ENCODE measurements around the gene DCUN1D1. TPM values are rescaled to one million over a fixed set of nuclear protein-coding genes. Genes with fewer than 3 reads are reported as not detected.

The DCUN1D1 gene
- total RNA-seq, 4 donors from 2014 or later = 31.1 to 41.1 (median 34.0) TPM

DNA sequence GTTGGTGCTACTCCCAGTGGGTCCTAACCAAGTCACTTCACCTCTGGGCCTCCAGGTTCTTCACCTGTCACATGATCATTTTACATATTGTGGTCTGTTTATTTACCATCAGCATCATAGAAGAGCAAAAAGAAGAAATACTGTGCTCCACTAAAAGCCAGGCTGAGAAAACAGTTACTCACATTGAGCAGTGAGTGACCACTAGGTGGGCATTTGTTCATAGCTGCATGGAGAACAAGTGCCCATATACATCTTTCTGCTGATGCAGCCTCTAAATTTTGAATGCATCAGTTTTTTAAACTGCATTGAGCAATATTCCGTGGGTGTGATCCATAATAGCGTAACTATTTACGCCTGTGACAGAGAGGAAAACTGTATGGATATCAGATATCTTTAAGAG is 76.2 kb downstream of the DCUN1D1 start:
- no peak overlapping the region for H3K27ac ChIP-seq (replicated peaks in 1 of 4)
- H3K9me3 ChIP-seq = no peaks in the 10 kb centered on the region
- H3K4me1 ChIP-seq = no peaks in the 10 kb centered on the region
- no peak overlapping the region for H3K4me3 ChIP-seq
- no peak for TF ChIP-seq EP300 (IDR thresholded peaks at IDR 0.05)
- TF ChIP-seq CTCF (IDR thresholded peaks at IDR 0.05) = no peak
- TF ChIP-seq POLR2A (IDR thresholded peaks at IDR 0.05; ENCODE audit: low read depth) = no peak
- no peak for TF ChIP-seq POLR2AphosphoS5 (IDR thresholded peaks at IDR 0.05)
- WGBS = 94% methylated on average over 3 of the region's 3 CpGs
- no peak for DNase-seq (ENCODE audit: extremely low spot score)
- H3K36me3 ChIP-seq = peaks cover 10 to 53% (median 33%) of the 10 kb centered on the region in 4 donors
- no peaks in the 10 kb centered on the region for H3K27me3 ChIP-seq
- intact Hi-C loops (cut with DNase I) = no loop called here

DNA sequence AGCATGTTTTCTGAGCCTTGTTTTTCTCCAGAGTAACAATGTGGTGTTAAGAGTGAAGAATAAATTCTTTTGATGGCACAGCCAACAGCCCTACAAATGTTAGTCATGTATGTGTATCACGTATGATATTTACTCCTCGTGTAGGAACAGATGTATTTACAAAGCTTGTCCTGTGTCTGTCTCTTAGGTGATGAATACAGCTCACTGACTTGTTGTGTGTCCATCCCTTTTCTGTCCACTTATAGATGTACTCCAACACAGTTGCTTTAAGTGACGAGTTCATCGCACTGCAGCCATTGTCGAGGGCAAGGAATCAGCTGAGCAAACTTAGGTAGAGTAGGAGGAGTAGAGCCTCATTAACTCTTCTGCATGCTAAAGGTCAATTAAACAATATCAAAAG is 78.1 kb downstream of the DCUN1D1 start:
- intact Hi-C loops (cut with DNase I) = no loop called here
- Histone ChIP-seq H3K9me3 (no peaks in the 10 kb centered on the region), H3K27me3 (no peaks in the 10 kb centered on the region), H3K27ac (replicated peaks in 1 of 4) (no peak overlapping the region), H3K36me3 (peaks cover 10 to 71% (median 43%) of the 10 kb centered on the region in 4 donors), H3K4me3 (no peak overlapping the region), H3K4me1 (no peaks in the 10 kb centered on the region)
- 94% methylated on average over 5 of the region's 5 CpGs for WGBS
- DNase-seq (ENCODE audit: extremely low spot score) = no peak
- TF ChIP-seq POLR2AphosphoS5 (IDR thresholded peaks at IDR 0.05) (no peak), EP300 (IDR thresholded peaks at IDR 0.05) (no peak), POLR2A (IDR thresholded peaks at IDR 0.05; ENCODE audit: low read depth) (no peak), CTCF (IDR thresholded peaks at IDR 0.05) (no peak)

- Histone ChIP-seq H3K9me3 (no peaks in the 10 kb centered on the region), H3K36me3 (peaks cover 5 to 56% (median 33%) of the 10 kb centered on the region in 4 donors), H3K27me3 (no peaks in the 10 kb centered on the region), H3K4me1 (peaks cover 0 to 6% (median 0%) of the 10 kb centered on the region in 4 donors), H3K27ac (replicated peaks in 1 of 4) (no peak overlapping the region), H3K4me3 (no peak overlapping the region)
- 94% methylated on average over 2 of the region's 2 CpGs for WGBS
- TF ChIP-seq POLR2AphosphoS5 (IDR thresholded peaks at IDR 0.05) = no peak
- TF ChIP-seq POLR2A (IDR thresholded peaks at IDR 0.05; ENCODE audit: low read depth) = no peak
- no peak for TF ChIP-seq EP300 (IDR thresholded peaks at IDR 0.05)
- TF ChIP-seq CTCF (IDR thresholded peaks at IDR 0.05) = no peak
- intact Hi-C loops (cut with DNase I) = no loop called here
- no peak for DNase-seq (ENCODE audit: extremely low spot score)
These were observed 83.8 kb downstream of the DCUN1D1 start for GRCh38 chr3:182896553-182896952.

DNA sequence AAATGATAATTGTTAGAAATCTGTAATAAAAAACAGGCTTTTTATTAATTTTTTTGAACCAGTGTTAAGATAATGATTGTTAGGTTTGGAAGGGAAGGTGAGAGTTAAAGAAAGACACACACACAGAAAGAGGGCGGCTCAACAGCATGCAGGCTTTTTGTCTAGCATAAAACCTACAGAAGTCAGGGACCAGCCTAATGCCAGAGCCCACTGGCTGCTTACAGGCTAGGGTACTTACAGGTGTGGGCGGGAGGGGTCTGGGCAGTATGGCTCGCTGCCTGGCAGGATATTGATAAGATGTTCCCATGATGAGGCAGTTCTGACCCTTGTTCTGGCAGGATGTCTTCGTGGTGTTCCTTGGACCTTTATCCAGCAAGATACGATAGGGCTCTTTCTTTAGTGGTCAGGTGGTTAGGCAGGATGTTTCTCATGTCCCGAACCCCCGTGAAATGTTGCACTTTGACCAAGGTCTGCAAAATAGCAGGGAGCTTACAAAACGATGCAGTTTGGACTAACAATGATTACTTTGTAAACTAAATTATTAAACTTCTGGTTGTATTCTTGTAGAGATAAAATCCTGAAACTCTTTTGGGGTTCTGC is 84.7 kb downstream of the DCUN1D1 start:
- Histone ChIP-seq H3K4me3 (no peak overlapping the region), H3K9me3 (no peaks in the 10 kb centered on the region), H3K4me1 (peaks cover 0 to 6% (median 0%) of the 10 kb centered on the region in 4 donors), H3K36me3 (peaks cover 6 to 63% (median 38%) of the 10 kb centered on the region in 4 donors), H3K27ac (replicated peaks in 1 of 4) (no peak overlapping the region), H3K27me3 (no peaks in the 10 kb centered on the region)
- WGBS = 86% methylated on average over 8 of the region's 8 CpGs
- intact Hi-C loops (cut with DNase I) = no loop called here
- DNase-seq (ENCODE audit: extremely low spot score) = no peak
- TF ChIP-seq POLR2AphosphoS5 (IDR thresholded peaks at IDR 0.05) = no peak
- no peak for TF ChIP-seq CTCF (IDR thresholded peaks at IDR 0.05)
- no peak for TF ChIP-seq POLR2A (IDR thresholded peaks at IDR 0.05; ENCODE audit: low read depth)
- no peak for TF ChIP-seq EP300 (IDR thresholded peaks at IDR 0.05)

DNA sequence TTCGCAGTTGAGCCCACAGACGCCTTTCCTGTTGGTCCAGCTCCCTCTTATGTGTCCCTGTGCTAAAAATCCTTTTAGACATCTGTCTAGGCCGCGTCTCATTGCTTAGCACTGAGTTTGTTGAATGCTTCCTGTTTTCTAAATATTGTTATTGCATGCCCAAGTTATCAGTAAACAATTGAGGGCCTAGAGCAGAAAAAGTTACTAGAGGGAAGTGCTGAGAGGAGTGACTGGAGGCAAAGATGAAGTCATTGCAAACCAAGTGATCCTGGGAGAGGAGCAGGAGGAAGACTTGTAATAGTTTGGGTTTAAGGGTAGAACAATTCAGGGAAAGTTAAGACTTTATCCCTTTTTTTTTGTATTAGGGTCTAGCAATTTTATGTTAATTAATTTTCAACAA is 88.1 kb downstream of the DCUN1D1 start:
- Histone ChIP-seq H3K27ac (replicated peaks in 1 of 4) (no peak overlapping the region), H3K4me1 (peaks cover 0 to 6% (median 0%) of the 10 kb centered on the region in 4 donors), H3K9me3 (no peaks in the 10 kb centered on the region), H3K27me3 (no peaks in the 10 kb centered on the region), H3K36me3 (peaks cover 12 to 66% (median 40%) of the 10 kb centered on the region in 4 donors), H3K4me3 (no peak overlapping the region)
- WGBS = 93% methylated on average over 4 of the region's 4 CpGs
- TF ChIP-seq CTCF (IDR thresholded peaks at IDR 0.05) (no peak), POLR2A (IDR thresholded peaks at IDR 0.05; ENCODE audit: low read depth) (no peak), POLR2AphosphoS5 (IDR thresholded peaks at IDR 0.05) (no peak), EP300 (IDR thresholded peaks at IDR 0.05) (no peak)
- intact Hi-C loops (cut with DNase I) = no loop called here
- DNase-seq (ENCODE audit: extremely low spot score) = no peak

Data from esophagus muscularis mucosa (tissue), 4 donors.